H9 (cell line): Measurements from ENCODE around the gene PHLPP2. TPM values are rescaled to one million over a fixed set of nuclear protein-coding genes. Genes with fewer than 3 reads are reported as not detected.

Experiments
- DNase-seq: peaks from one replicate; pipeline ENCODE4 v3.0.0-alpha.2; 2017
- H2AFZ ChIP-seq: one replicate; pipeline ENCODE4 v1.6.1; 2013; ENCODE audit warnings: mild to moderate bottlenecking, low read length, control low read depth, moderate library complexity
- H2AK5ac ChIP-seq: 2 replicates; pipeline ENCODE4 v1.6.1; 2013; ENCODE audit warnings: low read length, control low read depth, mixed read lengths; ENCODE audit not compliant: insufficient read length
- H2BK120ac ChIP-seq: one replicate; pipeline ENCODE4 v1.6.1; 2013; ENCODE audit warnings: low read depth, mild to moderate bottlenecking, low read length, control low read depth, inconsistent platforms; ENCODE audit not compliant: poor library complexity, severe bottlenecking
- H2BK12ac ChIP-seq: 2 replicates; pipeline ENCODE4 v1.6.1; 2013; ENCODE audit warnings: low read length, control low read depth, mixed read lengths, low read depth; ENCODE audit not compliant: insufficient read length
- H2BK15ac ChIP-seq: 2 replicates; pipeline ENCODE4 v1.6.1; 2013; ENCODE audit warnings: low read depth, low read length, control low read depth
- H2BK20ac ChIP-seq: one replicate; pipeline ENCODE4 v1.6.1; 2013; ENCODE audit warnings: low read depth, mild to moderate bottlenecking, low read length, control low read depth, inconsistent platforms; ENCODE audit not compliant: poor library complexity, severe bottlenecking
- H2BK5ac ChIP-seq: 2 replicates; pipeline ENCODE4 v1.6.1; 2013; ENCODE audit warnings: low read length, control low read depth, mixed read lengths; ENCODE audit not compliant: insufficient read length
- H3K14ac ChIP-seq: 2 replicates; pipeline ENCODE4 v1.6.1; 2013; ENCODE audit warnings: low read length, control low read depth; ENCODE audit not compliant: insufficient read depth
- H3K18ac ChIP-seq: 2 replicates; pipeline ENCODE4 v1.6.1; 2013; ENCODE audit warnings: low read depth, mild to moderate bottlenecking, mixed read lengths, low read length, control low read depth; ENCODE audit not compliant: insufficient read length
- H3K23ac ChIP-seq: 2 replicates; pipeline ENCODE4 v1.6.1; 2013; ENCODE audit warnings: low read length, control low read depth, mixed read lengths, low read depth; ENCODE audit not compliant: insufficient read length
- H3K23me2 ChIP-seq: 2 replicates; pipeline ENCODE4 v1.6.1; 2013; ENCODE audit warnings: low read depth, mild to moderate bottlenecking, mixed read lengths, low read length, control low read depth; ENCODE audit not compliant: insufficient read length, poor library complexity, severe bottlenecking
- H3K27ac ChIP-seq: 2 replicates; pipeline ENCODE4 v1.5.1; 2013; ENCODE audit warnings: low read length, control low read depth, mixed read lengths, low read depth; ENCODE audit not compliant: insufficient read length
- H3K27me3 ChIP-seq: 2 replicates; pipeline ENCODE4 v1.6.1; 2013; ENCODE audit warnings: low read length, control low read depth, inconsistent platforms; ENCODE audit not compliant: insufficient read depth
- H3K4ac ChIP-seq: 2 replicates; pipeline ENCODE4 v1.6.1; 2013; ENCODE audit warnings: low read depth, mild to moderate bottlenecking, control low read depth, inconsistent platforms, low read length, moderate library complexity
- H3K4me1 ChIP-seq: 2 replicates; pipeline ENCODE4 v1.6.1; 2013; ENCODE audit warnings: low read length, control low read depth, inconsistent platforms; ENCODE audit not compliant: insufficient read depth
- H3K4me2 ChIP-seq: 2 replicates; pipeline ENCODE4 v1.6.1; 2013; ENCODE audit warnings: low read length, control low read depth, mixed read lengths; ENCODE audit not compliant: insufficient read length, insufficient read depth
- H3K56ac ChIP-seq: 2 replicates; pipeline ENCODE4 v1.6.1; 2013; ENCODE audit warnings: low read depth, mild to moderate bottlenecking, mixed read lengths, low read length, control low read depth; ENCODE audit not compliant: insufficient read length
- H3K79me1 ChIP-seq: 2 replicates; pipeline ENCODE4 v1.6.1; 2013; ENCODE audit warnings: low read depth, mild to moderate bottlenecking, moderate library complexity, low read length, control low read depth, inconsistent platforms; ENCODE audit not compliant: insufficient read depth, poor library complexity, severe bottlenecking
- H3K79me2 ChIP-seq: 2 replicates; pipeline ENCODE4 v1.6.1; 2013; ENCODE audit warnings: low read length, control low read depth, inconsistent platforms; ENCODE audit not compliant: insufficient read depth
- H3K9ac ChIP-seq: 2 replicates; pipeline ENCODE4 v1.6.1; 2013; ENCODE audit warnings: low read length, control low read depth, mixed read lengths; ENCODE audit not compliant: insufficient read length; ENCODE audit errors: extremely low read depth
- H3K9me3 ChIP-seq: one replicate; pipeline ENCODE4 v1.6.1; 2013; ENCODE audit warnings: low read depth, low read length, inconsistent platforms; ENCODE audit not compliant: control insufficient read depth
- H3T11ph ChIP-seq: one replicate; pipeline ENCODE4 v1.6.1; 2013; ENCODE audit warnings: mild to moderate bottlenecking, low read length, control low read depth, inconsistent platforms
- H4K20me1 ChIP-seq: one replicate; pipeline ENCODE4 v1.6.1; 2013; ENCODE audit not compliant: control insufficient read depth, insufficient read length, insufficient read depth
- H4K5ac ChIP-seq: 2 replicates; pipeline ENCODE4 v1.6.1; 2013; ENCODE audit warnings: low read depth, mild to moderate bottlenecking, mixed read lengths, low read length, control low read depth; ENCODE audit not compliant: insufficient read length
- H4K8ac ChIP-seq: replicated peaks from 2 replicates; pipeline ENCODE4 v1.6.1; 2013; ENCODE audit warnings: low read length, control low read depth, mixed read lengths, low read depth; ENCODE audit not compliant: insufficient read length
- H4K91ac ChIP-seq: 2 replicates; pipeline ENCODE4 v1.6.1; 2013; ENCODE audit warnings: low read depth, mild to moderate bottlenecking, moderate library complexity, mixed read lengths, low read length, control low read depth; ENCODE audit not compliant: insufficient read length
- H3K27ac Mint-ChIP-seq, 3 experiments: 2 replicates in 2 of 3; 3 replicates in 1 of 3; pipeline ENCODE4 v1.8.0; 2020 to 2021; ENCODE audit warnings: mixed read lengths in 3 of 3, mild to moderate bottlenecking in 1 of 3, moderate library complexity in 1 of 3
- H3K27me3 Mint-ChIP-seq: 2 replicates; pipeline ENCODE4 v1.8.0; 2021; ENCODE audit warnings: low read depth, mild to moderate bottlenecking, moderate library complexity, mixed read lengths
- H3K36me3 Mint-ChIP-seq, 3 experiments: 2 replicates in 2 of 3; 3 replicates in 1 of 3; pipeline ENCODE4 v1.8.0; 2020 to 2021; ENCODE audit warnings: low read depth in 3 of 3, mixed read lengths in 3 of 3; ENCODE audit not compliant: insufficient read depth in 1 of 3
- H3K4me1 Mint-ChIP-seq, 2 experiments: 2 replicates each; pipeline ENCODE4 v1.8.0; 2020; ENCODE audit warnings: mixed read lengths in 2 of 2
- H3K4me3 Mint-ChIP-seq, 2 experiments: 2 replicates in 1 of 2; 3 replicates in 1 of 2; pipeline ENCODE4 v1.8.0; 2020 to 2021; ENCODE audit warnings: mild to moderate bottlenecking in 2 of 2, mixed read lengths in 2 of 2, moderate library complexity in 1 of 2
- H3K9me3 Mint-ChIP-seq, 2 experiments: 2 replicates in 1 of 2; 3 replicates in 1 of 2; pipeline ENCODE4 v1.8.0; 2020; ENCODE audit warnings: mild to moderate bottlenecking in 2 of 2, mixed read lengths in 2 of 2, moderate library complexity in 1 of 2
- CTCF ChIP-seq: fragments of 200-600 bp; sonication (generic); conservative IDR thresholded peaks from 3 replicates; pipeline ENCODE4 v1.8.0; 2021; ENCODE audit warnings: antibody characterized with exemption, mild to moderate bottlenecking
- total RNA-seq: library from RNA; stranded (reverse); gene quantifications from 2 replicates; pipeline ENCODE4 v1.2.1, GENCODE V29; 2021

PHLPP2 gene
- total RNA-seq, 1 experiment from 2014 or later = 23.2 TPM

DNA sequence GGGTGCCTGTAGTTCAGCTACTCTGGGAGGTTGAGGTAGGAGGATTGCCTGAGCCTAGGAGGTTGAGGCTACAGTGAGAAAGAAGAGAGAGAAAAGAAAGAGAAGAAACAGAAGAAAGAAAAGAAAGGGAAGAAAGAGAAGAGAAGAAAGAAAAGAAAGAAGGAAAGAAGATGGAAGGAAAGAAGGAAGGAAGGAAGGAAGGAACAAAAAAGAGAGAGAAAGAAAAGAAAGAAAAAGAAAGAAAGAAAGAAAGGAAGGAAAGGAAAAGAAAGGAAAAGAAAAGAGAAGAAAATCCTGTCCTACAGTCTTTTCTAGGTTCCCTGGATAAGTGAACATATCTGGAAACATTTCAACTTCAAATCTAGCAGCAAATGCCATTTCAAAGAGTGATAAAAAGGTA is 29.6 kb upstream of the PHLPP2 start:
- Mint-ChIP-seq H3K9me3 (no peaks in the 10 kb centered on the region), H3K36me3 (peaks cover 25 to 68% (median 58%) of the 10 kb centered on the region in 3 experiments)

More for the DNA sequence above, 29.6 kb upstream of the PHLPP2 start:
- H3K27me3 ChIP-seq = no peaks in the 10 kb centered on the region
- H3K27ac Mint-ChIP-seq = peak overlapping the region in 1 of 3 experiments; percentile 89; a peak in 1 of 7 replicates
- no peak overlapping the region for H3K4ac ChIP-seq
- H3T11ph ChIP-seq = no peak overlapping the region
- no peaks in the 10 kb centered on the region for H3K79me1 ChIP-seq
- no peaks in the 10 kb centered on the region for H3K27me3 Mint-ChIP-seq
- H2BK5ac ChIP-seq = no peak overlapping the region
- no peak overlapping the region for H4K91ac ChIP-seq
- no peaks in the 10 kb centered on the region for H3K9me3 ChIP-seq
- no peaks in the 10 kb centered on the region for H3K4me1 Mint-ChIP-seq
- H2BK120ac ChIP-seq = no peak overlapping the region
- no peak overlapping the region for H3K18ac ChIP-seq
- no peak for TF ChIP-seq CTCF
- H4K5ac ChIP-seq = no peak overlapping the region
- no peak overlapping the region for H2AFZ ChIP-seq
- no peak overlapping the region for H3K9ac ChIP-seq
- no peaks in the 10 kb centered on the region for H3K4me1 ChIP-seq
- H3K79me2 ChIP-seq = no peaks in the 10 kb centered on the region
- no peak overlapping the region for H4K8ac ChIP-seq
- H2BK15ac ChIP-seq = no peak overlapping the region
- no peak overlapping the region for H2BK12ac ChIP-seq
- no peak overlapping the region for H2BK20ac ChIP-seq
- H3K56ac ChIP-seq = no peak overlapping the region
- H3K14ac ChIP-seq = no peak overlapping the region
- H3K23ac ChIP-seq = no peak overlapping the region
- H3K4me2 ChIP-seq = no peak overlapping the region
- no peak overlapping the region for H3K4me3 Mint-ChIP-seq
- H2AK5ac ChIP-seq = no peak overlapping the region
- no peak for DNase-seq
- no peaks in the 10 kb centered on the region for H4K20me1 ChIP-seq
- H3K23me2 ChIP-seq = no peaks in the 10 kb centered on the region
- no peak overlapping the region for H3K27ac ChIP-seq
